ENCODE results near the gene CTNNA2. TPM values are rescaled to one million over a fixed set of nuclear protein-coding genes. Genes with fewer than 3 reads are reported as not detected.

The CTNNA2 gene
- total and polyA plus RNA-seq, 9 of the 15 experiments (the other 6 are each of a cell fraction or from before 2014, with no cell fraction given), result 0.03 to 0.40 (median 0.15) TPM

DNA sequence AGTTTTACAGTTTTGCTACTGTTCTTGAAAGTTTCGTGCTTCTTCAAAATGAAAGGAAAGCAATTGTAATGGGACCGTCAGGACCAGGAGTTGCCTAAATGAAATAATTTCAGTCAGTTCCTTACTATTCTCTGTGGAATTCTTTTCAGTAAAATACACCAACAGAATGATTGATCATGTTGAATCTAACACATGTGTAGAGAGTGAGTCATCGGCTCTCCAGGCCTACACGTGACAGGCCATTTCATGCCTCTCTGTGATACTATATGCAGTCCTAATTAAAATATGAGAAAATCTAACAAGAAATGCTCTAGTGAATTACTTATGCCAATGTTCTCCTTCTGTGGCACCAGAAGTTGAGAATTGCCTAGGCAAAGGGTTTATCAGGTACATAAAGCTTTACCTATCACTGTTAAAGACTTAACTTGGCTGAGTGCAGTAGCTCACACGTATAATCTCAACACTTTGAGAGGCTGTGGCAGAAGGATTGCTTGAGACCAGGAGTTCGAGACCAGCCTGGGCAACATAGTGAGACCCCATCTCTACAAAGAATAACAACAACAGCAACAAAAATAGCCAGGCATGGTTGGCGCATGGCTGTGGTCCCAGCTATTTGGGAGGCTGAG, 592.3 kb downstream of the CTNNA2 start (continued):
- no peak for TF ChIP-seq POLR2H (tag; IDR thresholded peaks at IDR 0.05; ENCODE audit: low read depth)

DNA sequence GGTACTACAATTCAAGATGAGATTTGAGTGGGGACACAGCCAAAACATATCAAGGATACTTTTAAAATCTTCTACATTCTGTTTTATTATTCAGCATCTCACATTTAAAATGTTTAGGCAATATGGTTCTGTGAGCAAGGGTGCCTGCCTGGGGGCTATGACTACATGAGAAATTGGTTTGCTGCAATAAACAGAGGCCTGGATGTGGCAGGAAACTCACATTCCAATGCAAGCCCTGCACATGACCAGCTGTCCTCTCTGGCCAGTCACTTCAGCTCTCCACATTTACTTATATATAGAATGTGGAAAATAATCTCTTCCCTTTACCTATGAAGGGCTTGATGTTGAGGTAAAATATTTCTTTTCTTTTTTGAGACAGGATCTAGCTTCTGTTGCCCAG, 598.3 kb downstream of the CTNNA2 start:
- no peak for DNase-seq (ENCODE audit: extremely low read depth in 1 of 4, low spot score in 3 of 4)
- ChIA-PET CTCF (ENCODE audit: low intra/inter-chr PET ratio) (no interaction called here), POLR2A (no interaction called here)
- H3K9me3 ChIP-seq (replicated peaks; ENCODE audit: control insufficient read depth, insufficient read depth, low read depth, low read length), result no peaks in the 10 kb centered on the region
- ATAC-seq, result no peak
- no peaks in the 10 kb centered on the region for H3K9me1 ChIP-seq (ENCODE audit: control insufficient read depth, insufficient read depth, low read length)
- no peaks in the 10 kb centered on the region for H4K20me1 ChIP-seq (replicated peaks; ENCODE audit: control insufficient read depth, insufficient read depth, low read length)
- in situ Hi-C loops (cut with MboI), result no loop called here
- H2AFZ ChIP-seq (ENCODE audit: low read depth, low read length), result no peak overlapping the region
- no peak for FAIRE-seq
- H3K4me1 ChIP-seq (replicated peaks in 1 of 2; ENCODE audit: control insufficient read depth in 2 of 2, insufficient read depth in 2 of 2, low read length in 2 of 2), result no peaks in the 10 kb centered on the region
- no peak overlapping the region for H3K9ac ChIP-seq (ENCODE audit: insufficient read depth in 1 of 2, low read depth in 2 of 2, low read length in 2 of 2)
- intact Hi-C loops (cut with micrococcal nuclease), result no loop called here
- no peaks in the 10 kb centered on the region for H3K27me3 ChIP-seq (ENCODE audit: control insufficient read depth in 2 of 2, insufficient read depth in 2 of 2, low read length in 2 of 2)
- no peaks in the 10 kb centered on the region for H3K36me3 ChIP-seq (ENCODE audit: control insufficient read depth, insufficient read depth, low read length)
- TF ChIP-seq RFX5 (IDR thresholded peaks at IDR 0.05; ENCODE audit: low read depth, low read length) (no peak), KDM1A (IDR thresholded peaks at IDR 0.05) (no peak), RBM25 (IDR thresholded peaks at IDR 0.05; ENCODE audit: low read depth, low read length, severe bottlenecking) (no peak), ZNF324 (CRISPR knock-in tag; IDR thresholded peaks at IDR 0.05) (no peak), TCFL5 (CRISPR knock-in tag; conservative IDR thresholded peaks at IDR 0.05) (no peak), ESRRA (IDR thresholded peaks at IDR 0.05; ENCODE audit: borderline replicate concordance, low read depth) (no peak), NCOR1 (IDR thresholded peaks at IDR 0.05) (no peak), NR2F6 (CRISPR knock-in tag; IDR thresholded peaks at IDR 0.05) (no peak), ZNF174 (CRISPR knock-in tag; IDR thresholded peaks at IDR 0.05) (no peak), MAFK (IDR thresholded peaks at IDR 0.05; ENCODE audit: low read length) (no peak), OTX1 (CRISPR knock-in tag; IDR thresholded peaks at IDR 0.05) (no peak)
- TF ChIP-seq, protein P1, sequence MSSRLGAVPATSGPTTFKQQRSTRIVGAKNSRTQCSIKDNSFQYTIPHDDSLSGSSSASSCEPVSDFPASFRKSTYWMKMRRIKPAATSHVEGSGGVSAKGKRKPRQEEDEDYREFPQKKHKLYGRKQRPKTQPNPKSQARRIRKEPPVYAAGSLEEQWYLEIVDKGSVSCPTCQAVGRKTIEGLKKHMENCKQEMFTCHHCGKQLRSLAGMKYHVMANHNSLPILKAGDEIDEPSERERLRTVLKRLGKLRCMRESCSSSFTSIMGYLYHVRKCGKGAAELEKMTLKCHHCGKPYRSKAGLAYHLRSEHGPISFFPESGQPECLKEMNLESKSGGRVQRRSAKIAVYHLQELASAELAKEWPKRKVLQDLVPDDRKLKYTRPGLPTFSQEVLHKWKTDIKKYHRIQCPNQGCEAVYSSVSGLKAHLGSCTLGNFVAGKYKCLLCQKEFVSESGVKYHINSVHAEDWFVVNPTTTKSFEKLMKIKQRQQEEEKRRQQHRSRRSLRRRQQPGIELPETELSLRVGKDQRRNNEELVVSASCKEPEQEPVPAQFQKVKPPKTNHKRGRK (tag; IDR thresholded peaks at IDR 0.05), result no peak
- TF ChIP-seq, protein P2, sequence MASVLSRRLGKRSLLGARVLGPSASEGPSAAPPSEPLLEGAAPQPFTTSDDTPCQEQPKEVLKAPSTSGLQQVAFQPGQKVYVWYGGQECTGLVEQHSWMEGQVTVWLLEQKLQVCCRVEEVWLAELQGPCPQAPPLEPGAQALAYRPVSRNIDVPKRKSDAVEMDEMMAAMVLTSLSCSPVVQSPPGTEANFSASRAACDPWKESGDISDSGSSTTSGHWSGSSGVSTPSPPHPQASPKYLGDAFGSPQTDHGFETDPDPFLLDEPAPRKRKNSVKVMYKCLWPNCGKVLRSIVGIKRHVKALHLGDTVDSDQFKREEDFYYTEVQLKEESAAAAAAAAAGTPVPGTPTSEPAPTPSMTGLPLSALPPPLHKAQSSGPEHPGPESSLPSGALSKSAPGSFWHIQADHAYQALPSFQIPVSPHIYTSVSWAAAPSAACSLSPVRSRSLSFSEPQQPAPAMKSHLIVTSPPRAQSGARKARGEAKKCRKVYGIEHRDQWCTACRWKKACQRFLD (CRISPR knock-in tag; IDR thresholded peaks at IDR 0.05), result no peak
- TF ChIP-seq, protein P3, sequence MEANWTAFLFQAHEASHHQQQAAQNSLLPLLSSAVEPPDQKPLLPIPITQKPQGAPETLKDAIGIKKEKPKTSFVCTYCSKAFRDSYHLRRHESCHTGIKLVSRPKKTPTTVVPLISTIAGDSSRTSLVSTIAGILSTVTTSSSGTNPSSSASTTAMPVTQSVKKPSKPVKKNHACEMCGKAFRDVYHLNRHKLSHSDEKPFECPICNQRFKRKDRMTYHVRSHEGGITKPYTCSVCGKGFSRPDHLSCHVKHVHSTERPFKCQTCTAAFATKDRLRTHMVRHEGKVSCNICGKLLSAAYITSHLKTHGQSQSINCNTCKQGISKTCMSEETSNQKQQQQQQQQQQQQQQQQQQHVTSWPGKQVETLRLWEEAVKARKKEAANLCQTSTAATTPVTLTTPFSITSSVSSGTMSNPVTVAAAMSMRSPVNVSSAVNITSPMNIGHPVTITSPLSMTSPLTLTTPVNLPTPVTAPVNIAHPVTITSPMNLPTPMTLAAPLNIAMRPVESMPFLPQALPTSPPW (CRISPR knock-in tag; IDR thresholded peaks at IDR 0.05), result no peak
- TF ChIP-seq, protein P4, sequence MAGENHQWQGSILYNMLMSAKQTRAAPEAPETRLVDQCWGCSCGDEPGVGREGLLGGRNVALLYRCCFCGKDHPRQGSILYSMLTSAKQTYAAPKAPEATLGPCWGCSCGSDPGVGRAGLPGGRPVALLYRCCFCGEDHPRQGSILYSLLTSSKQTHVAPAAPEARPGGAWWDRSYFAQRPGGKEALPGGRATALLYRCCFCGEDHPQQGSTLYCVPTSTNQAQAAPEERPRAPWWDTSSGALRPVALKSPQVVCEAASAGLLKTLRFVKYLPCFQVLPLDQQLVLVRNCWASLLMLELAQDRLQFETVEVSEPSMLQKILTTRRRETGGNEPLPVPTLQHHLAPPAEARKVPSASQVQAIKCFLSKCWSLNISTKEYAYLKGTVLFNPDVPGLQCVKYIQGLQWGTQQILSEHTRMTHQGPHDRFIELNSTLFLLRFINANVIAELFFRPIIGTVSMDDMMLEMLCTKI (IDR thresholded peaks at IDR 0.05; ENCODE audit: partially characterized antibody), result no peak
- no peaks in the 10 kb centered on the region for H3K79me2 ChIP-seq (ENCODE audit: control insufficient read depth, insufficient read depth, low read length)
- no peak overlapping the region for H3K4me2 ChIP-seq (ENCODE audit: insufficient read depth, low read length)
- H3K27ac ChIP-seq (ENCODE audit: extremely low read depth, low read depth, low read length), result no peak overlapping the region
- H3K4me3 ChIP-seq, result no peak overlapping the region
- BruUV-seq (replicated peaks), result no TSS peak

Measured in K562 (cell line).